ENCODE data around the gene DPP10. TPM values are rescaled to one million over a fixed set of nuclear protein-coding genes. Genes with fewer than 3 reads are reported as not detected.

DPP10 gene
- total RNA-seq, 1 donor from 2014 or later = 15.1 TPM

DNA sequence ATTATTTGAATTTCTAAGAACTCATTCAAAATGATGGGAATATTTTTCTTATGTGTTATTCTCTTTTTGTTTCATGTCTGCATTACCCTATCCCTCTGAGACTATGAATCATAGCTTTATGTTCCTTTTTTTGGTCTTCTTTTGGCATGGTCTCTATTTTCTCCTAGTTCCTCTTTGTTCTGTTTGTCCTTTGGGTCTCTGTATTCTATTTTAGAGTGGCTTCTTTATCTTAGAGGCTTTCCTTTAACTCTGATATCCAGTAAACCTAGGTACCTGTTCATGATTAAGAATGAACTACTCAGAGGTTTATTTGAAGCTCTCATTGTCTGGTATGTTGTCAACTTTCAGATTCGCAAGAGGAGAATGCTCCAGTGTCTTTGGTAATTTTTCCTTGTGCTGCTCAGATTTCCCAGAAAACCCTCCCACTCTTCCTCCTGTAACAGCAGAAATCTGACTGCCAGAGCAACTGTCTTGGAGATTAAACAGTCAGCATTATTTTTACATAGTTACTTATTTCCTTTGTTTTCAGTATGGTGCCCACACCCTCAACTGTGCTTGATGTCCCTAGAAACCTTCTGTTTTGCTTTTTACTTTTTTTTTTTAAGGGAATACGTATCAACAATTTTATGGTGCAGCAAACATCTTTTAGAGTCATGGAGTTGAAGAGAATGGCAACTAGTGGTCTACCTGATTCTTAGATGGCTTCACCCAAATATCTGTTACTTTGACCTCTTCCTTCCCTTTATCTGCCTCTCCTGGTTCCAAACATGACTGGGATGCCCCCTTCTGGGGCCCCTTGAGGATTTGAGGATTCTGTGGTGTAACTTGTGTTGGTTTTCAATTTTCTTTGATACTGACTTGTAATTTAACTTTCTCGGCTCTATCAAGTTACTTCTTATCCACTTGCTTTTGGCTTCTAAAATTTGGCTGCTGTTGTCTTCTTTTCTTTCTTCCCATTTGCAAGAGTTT lies 92.0 kb downstream of the DPP10 start:
- no peak overlapping the region for H3K4me3 Mint-ChIP-seq (ENCODE audit: unreplicated experiment)
- no peaks in the 10 kb centered on the region for H3K9me3 Mint-ChIP-seq (ENCODE audit: unreplicated experiment)

DNA sequence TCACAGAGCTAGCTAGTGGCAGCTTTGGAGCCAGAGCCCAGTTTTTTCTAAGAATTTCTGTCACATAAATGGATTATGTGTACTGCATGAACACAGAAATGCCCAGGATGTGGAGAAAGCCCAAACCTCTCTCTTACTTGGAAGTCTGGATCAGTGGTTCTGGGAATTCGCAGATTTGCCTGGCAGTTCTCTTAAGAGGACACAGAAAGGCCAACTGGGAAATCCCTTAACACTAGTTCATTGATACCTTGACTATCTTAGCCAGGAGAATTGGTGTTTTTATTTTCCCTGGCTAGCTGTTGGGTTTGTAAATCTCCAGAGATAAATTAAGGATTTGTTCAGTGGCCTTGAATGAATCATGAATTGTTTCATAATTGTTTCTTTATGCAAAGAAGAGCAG lies 95.3 kb downstream of the DPP10 start:
- H3K36me3 Mint-ChIP-seq (ENCODE audit: unreplicated experiment) = no peaks in the 10 kb centered on the region
- H3K4me3 Mint-ChIP-seq (ENCODE audit: unreplicated experiment) = no peak overlapping the region
- H3K4me1 Mint-ChIP-seq (ENCODE audit: low read depth, unreplicated experiment) = no peaks in the 10 kb centered on the region
- no peak for TF ChIP-seq CTCF (IDR thresholded peaks at IDR 0.05; ENCODE audit: partially characterized antibody, unreplicated experiment)
- H3K27ac Mint-ChIP-seq (ENCODE audit: unreplicated experiment) = no peak overlapping the region
- H3K9me3 Mint-ChIP-seq (ENCODE audit: unreplicated experiment) = no peaks in the 10 kb centered on the region
- no peaks in the 10 kb centered on the region for H3K27me3 Mint-ChIP-seq (ENCODE audit: unreplicated experiment)
- DNase-seq = no peak

More for the DNA sequence above, 92.0 kb downstream of the DPP10 start:
- H3K27ac Mint-ChIP-seq (ENCODE audit: unreplicated experiment) = no peak overlapping the region
- no peaks in the 10 kb centered on the region for H3K36me3 Mint-ChIP-seq (ENCODE audit: unreplicated experiment)
- no peaks in the 10 kb centered on the region for H3K4me1 Mint-ChIP-seq (ENCODE audit: low read depth, unreplicated experiment)
- TF ChIP-seq CTCF (IDR thresholded peaks at IDR 0.05; ENCODE audit: partially characterized antibody, unreplicated experiment) = no peak
- DNase-seq = no peak
- no peaks in the 10 kb centered on the region for H3K27me3 Mint-ChIP-seq (ENCODE audit: unreplicated experiment)

- DNase-seq = no peak
- Mint-ChIP-seq H3K4me1 (ENCODE audit: low read depth, unreplicated experiment) (no peaks in the 10 kb centered on the region), H3K36me3 (ENCODE audit: unreplicated experiment) (no peaks in the 10 kb centered on the region), H3K4me3 (ENCODE audit: unreplicated experiment) (no peak overlapping the region), H3K27me3 (ENCODE audit: unreplicated experiment) (no peaks in the 10 kb centered on the region), H3K9me3 (ENCODE audit: unreplicated experiment) (no peaks in the 10 kb centered on the region), H3K27ac (ENCODE audit: unreplicated experiment) (no peak overlapping the region)
- no peak for TF ChIP-seq CTCF (IDR thresholded peaks at IDR 0.05; ENCODE audit: partially characterized antibody, unreplicated experiment)
Observed at GRCh38 chr2:114542695-114543094, 100.3 kb downstream of the DPP10 start.

GRCh38 chr2:114543236-114543766 lies 100.9 kb downstream of the DPP10 start:
- no peaks in the 10 kb centered on the region for H3K4me1 Mint-ChIP-seq (ENCODE audit: low read depth, unreplicated experiment)
- H3K36me3 Mint-ChIP-seq (ENCODE audit: unreplicated experiment) = no peaks in the 10 kb centered on the region
- no peak for TF ChIP-seq CTCF (IDR thresholded peaks at IDR 0.05; ENCODE audit: partially characterized antibody, unreplicated experiment)
- H3K27me3 Mint-ChIP-seq (ENCODE audit: unreplicated experiment) = no peaks in the 10 kb centered on the region
- H3K27ac Mint-ChIP-seq (ENCODE audit: unreplicated experiment) = no peak overlapping the region
- no peak overlapping the region for H3K4me3 Mint-ChIP-seq (ENCODE audit: unreplicated experiment)
- H3K9me3 Mint-ChIP-seq (ENCODE audit: unreplicated experiment) = no peaks in the 10 kb centered on the region
- DNase-seq = no peak

DNA sequence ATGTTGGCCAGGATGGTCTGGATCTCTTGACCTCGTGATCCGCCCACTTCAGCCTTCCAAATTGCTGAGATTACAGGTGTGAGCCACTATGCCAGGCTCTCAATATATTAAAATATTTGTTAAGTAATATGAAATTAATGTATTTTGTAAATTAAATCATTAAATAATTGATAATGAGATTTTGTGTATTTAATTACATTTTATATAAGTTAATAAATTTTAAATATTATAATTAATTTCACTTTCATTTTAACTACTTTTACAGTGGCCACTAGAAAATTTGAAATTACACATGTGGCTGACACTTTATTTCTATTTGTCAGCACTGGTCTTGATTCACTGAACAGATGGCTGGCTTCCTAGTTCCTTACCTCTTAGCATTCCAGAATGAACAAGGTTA lies 102.6 kb downstream of the DPP10 start:
- H3K4me1 Mint-ChIP-seq (ENCODE audit: low read depth, unreplicated experiment) = no peaks in the 10 kb centered on the region
- no peak overlapping the region for H3K27ac Mint-ChIP-seq (ENCODE audit: unreplicated experiment)
- no peak for DNase-seq
- H3K36me3 Mint-ChIP-seq (ENCODE audit: unreplicated experiment) = no peaks in the 10 kb centered on the region
- no peak overlapping the region for H3K4me3 Mint-ChIP-seq (ENCODE audit: unreplicated experiment)
- no peaks in the 10 kb centered on the region for H3K27me3 Mint-ChIP-seq (ENCODE audit: unreplicated experiment)
- H3K9me3 Mint-ChIP-seq (ENCODE audit: unreplicated experiment) = no peaks in the 10 kb centered on the region
- TF ChIP-seq CTCF (IDR thresholded peaks at IDR 0.05; ENCODE audit: partially characterized antibody, unreplicated experiment) = no peak
